ENCODE measurements around the gene TEKT4. TPM values are rescaled to one million over a fixed set of nuclear protein-coding genes. Genes with fewer than 3 reads are reported as not detected.
A peak's percentile ranks its signal among the peaks of the same experiment; 100 is the strongest.

Gene TEKT4
- total RNA-seq, 1 donor from 2014 or later = 3.4 TPM

DNA sequence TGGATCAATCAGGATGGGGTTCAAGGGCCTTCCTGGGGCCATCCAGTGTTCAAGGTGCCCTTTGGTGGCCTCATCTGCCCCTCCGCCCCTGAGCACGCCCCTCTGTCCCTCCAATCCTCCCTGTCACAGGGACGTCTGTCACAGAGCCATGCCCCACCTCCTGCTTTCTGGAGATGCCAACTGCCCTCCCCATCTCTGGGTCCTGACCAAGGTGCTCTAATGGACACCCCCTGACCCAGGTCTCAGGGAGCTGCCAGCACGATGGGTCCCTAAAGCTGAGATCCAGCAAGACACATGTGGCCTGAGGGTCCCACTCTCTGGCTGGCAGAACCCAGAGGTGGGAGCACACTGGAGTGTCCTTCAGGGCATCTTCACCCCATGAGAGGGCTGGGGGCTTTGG is 2.1 kb upstream of the TEKT4 start:
- no peaks in the 10 kb centered on the region for H3K9me3 ChIP-seq
- TF ChIP-seq, protein P1, sequence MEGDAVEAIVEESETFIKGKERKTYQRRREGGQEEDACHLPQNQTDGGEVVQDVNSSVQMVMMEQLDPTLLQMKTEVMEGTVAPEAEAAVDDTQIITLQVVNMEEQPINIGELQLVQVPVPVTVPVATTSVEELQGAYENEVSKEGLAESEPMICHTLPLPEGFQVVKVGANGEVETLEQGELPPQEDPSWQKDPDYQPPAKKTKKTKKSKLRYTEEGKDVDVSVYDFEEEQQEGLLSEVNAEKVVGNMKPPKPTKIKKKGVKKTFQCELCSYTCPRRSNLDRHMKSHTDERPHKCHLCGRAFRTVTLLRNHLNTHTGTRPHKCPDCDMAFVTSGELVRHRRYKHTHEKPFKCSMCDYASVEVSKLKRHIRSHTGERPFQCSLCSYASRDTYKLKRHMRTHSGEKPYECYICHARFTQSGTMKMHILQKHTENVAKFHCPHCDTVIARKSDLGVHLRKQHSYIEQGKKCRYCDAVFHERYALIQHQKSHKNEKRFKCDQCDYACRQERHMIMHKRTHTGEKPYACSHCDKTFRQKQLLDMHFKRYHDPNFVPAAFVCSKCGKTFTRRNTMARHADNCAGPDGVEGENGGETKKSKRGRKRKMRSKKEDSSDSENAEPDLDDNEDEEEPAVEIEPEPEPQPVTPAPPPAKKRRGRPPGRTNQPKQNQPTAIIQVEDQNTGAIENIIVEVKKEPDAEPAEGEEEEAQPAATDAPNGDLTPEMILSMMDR (IDR thresholded peaks at IDR 0.05) = no peak
- peaks cover 43% of the 10 kb centered on the region for H3K27me3 ChIP-seq (ENCODE audit: low read depth)
- H3K4me3 ChIP-seq = no peak overlapping the region
- no peak overlapping the region for H3K27ac ChIP-seq
- ATAC-seq (no peak), DNase-seq (no peak)
- H3K36me3 ChIP-seq = no peaks in the 10 kb centered on the region
- intact Hi-C loops (cut with DNase I) = no loop called here
- no peaks in the 10 kb centered on the region for H3K4me1 ChIP-seq

GRCh38 chr2:94869552-94870439 is 1.4 kb upstream of the TEKT4 start:
- peaks cover 38% of the 10 kb centered on the region for H3K27me3 ChIP-seq (ENCODE audit: low read depth)
- peak; percentile 37 for DNase-seq
- intact Hi-C loops (cut with DNase I) = no loop called here

GRCh38 chr2:94870440-94871225 is 597 bp upstream of the TEKT4 start:
- no peak for ATAC-seq
- no peak overlapping the region for H3K4me3 ChIP-seq
- H3K27ac ChIP-seq = no peak overlapping the region
- H3K36me3 ChIP-seq = no peaks in the 10 kb centered on the region
- peaks cover 38% of the 10 kb centered on the region for H3K27me3 ChIP-seq (ENCODE audit: low read depth)
- no peaks in the 10 kb centered on the region for H3K9me3 ChIP-seq
- H3K4me1 ChIP-seq = no peaks in the 10 kb centered on the region
- TF ChIP-seq, protein P1 (IDR thresholded peaks at IDR 0.05) = peak; percentile 20
- intact Hi-C loops (cut with DNase I) = no loop called here
- DNase-seq = peak; percentile 34

More at GRCh38 chr2:94869552-94870439, 1.4 kb upstream of the TEKT4 start:
- Histone ChIP-seq H3K9me3 (no peaks in the 10 kb centered on the region), H3K4me3 (no peak overlapping the region), H3K36me3 (no peaks in the 10 kb centered on the region), H3K27ac (no peak overlapping the region), H3K4me1 (no peaks in the 10 kb centered on the region)
- TF ChIP-seq, protein P1 (IDR thresholded peaks at IDR 0.05) = no peak
- no peak for ATAC-seq

DNA sequence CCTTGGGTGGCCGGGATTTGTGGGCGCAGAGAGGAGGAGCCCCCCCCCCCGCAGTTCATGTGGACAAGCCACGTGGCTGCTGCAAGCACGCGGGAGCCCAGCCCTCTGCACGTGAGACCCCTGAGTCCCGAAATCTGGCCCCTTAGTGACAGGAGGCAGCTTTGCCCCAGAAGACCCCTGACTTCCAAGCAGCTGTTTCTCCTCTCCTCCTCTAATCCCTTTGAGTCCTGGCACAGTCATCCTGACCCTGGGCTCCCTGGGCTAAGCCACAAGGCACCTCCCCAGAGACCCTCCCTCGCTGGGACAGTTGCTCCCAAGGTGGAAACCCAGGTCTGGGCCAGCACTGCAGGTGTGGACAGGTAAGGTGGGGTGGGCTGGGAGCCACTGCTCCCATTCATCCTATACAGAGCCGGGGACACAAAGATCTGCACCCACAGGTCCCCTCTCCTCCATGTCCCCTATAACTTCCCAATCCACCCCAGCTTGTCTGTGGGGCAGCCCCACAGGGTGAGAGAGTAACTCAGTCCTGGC is 923 bp downstream of the TEKT4 start:
- DNase-seq (no peak), ATAC-seq (no peak)
- intact Hi-C loops (cut with DNase I) = no loop called here
- H3K4me1 ChIP-seq = no peaks in the 10 kb centered on the region
- H3K27me3 ChIP-seq (ENCODE audit: low read depth) = peaks cover 38% of the 10 kb centered on the region
- no peak overlapping the region for H3K27ac ChIP-seq
- no peak overlapping the region for H3K4me3 ChIP-seq
- TF ChIP-seq, protein P1 (IDR thresholded peaks at IDR 0.05) = no peak
- H3K9me3 ChIP-seq = no peaks in the 10 kb centered on the region
- H3K36me3 ChIP-seq = no peaks in the 10 kb centered on the region

- intact Hi-C loops (cut with DNase I) = no loop called here
- Histone ChIP-seq H3K4me1 (no peaks in the 10 kb centered on the region), H3K27ac (no peak overlapping the region), H3K4me3 (no peak overlapping the region), H3K9me3 (no peaks in the 10 kb centered on the region), H3K36me3 (no peaks in the 10 kb centered on the region), H3K27me3 (ENCODE audit: low read depth) (peaks cover 38% of the 10 kb centered on the region)
- TF ChIP-seq, protein P1 (IDR thresholded peaks at IDR 0.05) = no peak
- ATAC-seq (no peak), DNase-seq (peak; percentile 40)
Measured at GRCh38 chr2:94872676-94873361, 1.6 kb downstream of the TEKT4 start.

Data from lower lobe of right lung (tissue), 2 donors.